Heart right ventricle (tissue), 16 donors: Measurements from ENCODE around the gene PADI1. TPM values are rescaled to one million over a fixed set of nuclear protein-coding genes. Genes with fewer than 3 reads are reported as not detected.

Source experiments
- ATAC-seq, 8 donors: fragments of 200-7000 bp; cut with Tn5 transposase; one replicate each; pipeline ENCODE4 v1.9.1; 2020; ENCODE audit warnings: mild to moderate bottlenecking in 8 of 8, moderate library complexity in 8 of 8, moderate number of reproducible peaks in 1 of 8
- DNase-seq, 2 donors: peaks; one replicate each; pipeline ENCODE4 v3.0.0-alpha.2; 2020
- H3K27ac ChIP-seq, 10 donors: fragments of 200-600 bp; sonication (generic) in 2 of 10; one replicate each; pipeline versions ENCODE4 v1.5.0 to v1.8.0; 2020 to 2022; ENCODE audit warnings: mild to moderate bottlenecking in 3 of 10
- H3K27me3 ChIP-seq, 7 donors: fragments of 200-600 bp; one replicate each; pipeline ENCODE4 v1.8.0; 2021 to 2022; ENCODE audit warnings: mild to moderate bottlenecking in 2 of 7
- H3K36me3 ChIP-seq, 9 donors: fragments of 200-600 bp; sonication (generic) in 1 of 9; one replicate each; pipeline versions ENCODE4 v1.5.0 to v1.8.0; 2020 to 2022; ENCODE audit warnings: mild to moderate bottlenecking in 2 of 9
- H3K4me1 ChIP-seq, 9 donors: fragments of 200-600 bp; sonication (generic) in 1 of 9; one replicate each; pipeline versions ENCODE4 v1.5.0 to v1.8.0; 2020 to 2022; ENCODE audit warnings: mild to moderate bottlenecking in 4 of 9
- H3K4me3 ChIP-seq, 10 donors: fragments of 200-600 bp; sonication (generic) in 2 of 10; one replicate each; pipeline versions ENCODE4 v1.5.0 to v1.8.0; 2020 to 2022; ENCODE audit warnings: mild to moderate bottlenecking in 7 of 10, moderate library complexity in 2 of 10
- H3K9me3 ChIP-seq, 11 donors: fragments of 200-600 bp in 10 of 11; sonication (generic) in 2 of 11; one replicate each; pipeline versions ENCODE4 v1.5.0 to v1.8.0; 2013 to 2022; ENCODE audit warnings: mild to moderate bottlenecking in 2 of 11, control low read depth in 1 of 11, moderate library complexity in 1 of 11
- CTCF ChIP-seq, 9 donors: fragments of 200-600 bp; sonication (generic) in 2 of 9; IDR thresholded peaks; one replicate each; pipeline versions ENCODE4 v1.5.0 to v1.8.0; 2021 to 2022; ENCODE audit warnings: antibody characterized with exemption in 9 of 9, mild to moderate bottlenecking in 5 of 9, moderate library complexity in 1 of 9
- WGBS, 2 donors: extraction: QIAGEN DNeasy Blood & Tissue Kit; methylation state at CpG; one replicate each; pipeline ENCODE4 v1.1.7; 2013; ENCODE audit warnings: inconsistent platforms in 1 of 2; 5-methylcytosine and 5-hydroxymethylcytosine counted together
- intact Hi-C, 10 donors: fragments of 100-400 bp; cut with DNase I; formaldehyde crosslinking; loops; one replicate each; pipeline versions ENCODE4 v1.11.1 to v1.14.2; 2022
- polyA plus RNA-seq, 2 donors: library from polyadenylated mRNA; stranded (reverse); fragments of 200-250 nt; gene quantifications; one replicate each; pipeline ENCODE4 v1.2.3, GENCODE V29; 2013
- total RNA-seq, 10 donors: library from RNA; stranded (reverse); fragmentation: NEBNext Ultra II Directional in 3 of 10; extraction: Animal tissue kit (Norgen Biotek cat#: 25700) in 3 of 10; gene quantifications; one replicate each; pipeline versions ENCODE4 v1.2.1 to v1.2.4, GENCODE V29; 2021 to 2023
- donor health status: Arrhythmogenic right ventricular cardiomyopathy.
- donor health status: ischemic (EF 13 %, LVEDD 7.1; RV severe dilation, severe dysfunction).
- donor health status: healthy with polysubstance abuse.
- donor health status: DM: no; HTN: yes; CAD: no.
- donor health status: DM: no; HTN: no; CAD: no.
- donor health status: ischemic (EF 25% LVEDD 6.9; RV normal size, moderate dysfunction).
- donor health status: ischemic (EF 25% LVEDD 5.7; RV mildly dilated, moderate dysfunction).
- donor health status: healthy.
- donor health status: DM: yes; HTN: yes; CAD: no.
- donor health status: Ischemic cardiomyopathy.
- donor health status: ischemic (EF 35%, LVEDD 5.7; RV mildly dilated, moderate dysfunction).
- donor health status: nonischemic (EF 11% LVEDD 7.7; RV severe dilation, severe dysfunction).
- donor health status: DM: yes; HTN: yes; CAD: no.
- donor health status: PGD.
- donor health status: ischemic (EF 29% LVEDD 5.4; RV normal size, mild dysfunction).
- donor health status: nonischemic (EF 23%, LVEDD 6.1; RV moderate dilation, normal function).

The PADI1 gene
- total and polyA plus RNA-seq, 12 donors = 0.01 TPM; not detected in 11

- Histone ChIP-seq H3K27ac (no peak overlapping the region), H3K36me3 (no peaks in the 10 kb centered on the region), H3K27me3 (peaks cover 0 to 61% (median 31%) of the 10 kb centered on the region in 7 donors), H3K9me3 (peaks cover 0 to 12% (median 0%) of the 10 kb centered on the region in 11 donors), H3K4me1 (no peaks in the 10 kb centered on the region), H3K4me3 (no peak overlapping the region)
- ATAC-seq (no peak), DNase-seq (no peak)
- intact Hi-C loops = no loop called here
- 69% methylated on average over 17 of the region's 17 CpGs for WGBS, 2 donors
- TF ChIP-seq CTCF (IDR thresholded peaks at IDR 0.05) = no peak
These were observed 11.5 kb upstream of the PADI1 start for GRCh38 chr1:17193222-17194132.

GRCh38 chr1:17194133-17194475 is 10.8 kb upstream of the PADI1 start:
- Histone ChIP-seq H3K4me3 (no peak overlapping the region), H3K9me3 (peaks cover 0 to 6% (median 0%) of the 10 kb centered on the region in 11 donors), H3K27me3 (peaks cover 0 to 67% (median 37%) of the 10 kb centered on the region in 7 donors), H3K27ac (no peak overlapping the region), H3K4me1 (no peaks in the 10 kb centered on the region), H3K36me3 (no peaks in the 10 kb centered on the region)
- ATAC-seq (no peak), DNase-seq (no peak)
- intact Hi-C loops = no loop called here
- TF ChIP-seq CTCF (IDR thresholded peaks at IDR 0.05) = no peak
- 64 to 70% methylated on average over 3 of the region's 3 CpGs for WGBS, 2 donors

- no peak for DNase-seq
- peaks cover 0 to 73% (median 45%) of the 10 kb centered on the region in 7 donors for H3K27me3 ChIP-seq
- no peak for TF ChIP-seq CTCF (IDR thresholded peaks at IDR 0.05)
- H3K4me3 ChIP-seq = no peak overlapping the region
- ATAC-seq = no peak
- no peak overlapping the region for H3K27ac ChIP-seq
- H3K4me1 ChIP-seq = no peaks in the 10 kb centered on the region
- WGBS, 2 donors = 51 to 62% methylated on average over 8 of the region's 8 CpGs
- H3K9me3 ChIP-seq = peaks cover 0 to 5% (median 0%) of the 10 kb centered on the region in 11 donors
- no peaks in the 10 kb centered on the region for H3K36me3 ChIP-seq
- intact Hi-C loops = no loop called here
These were observed 10.1 kb upstream of the PADI1 start for GRCh38 chr1:17194615-17195528.

GRCh38 chr1:17195731-17196130 is 9.2 kb upstream of the PADI1 start:
- ATAC-seq (no peak), DNase-seq (no peak)
- no peaks in the 10 kb centered on the region for H3K36me3 ChIP-seq
- H3K27me3 ChIP-seq = peaks cover 0 to 76% (median 40%) of the 10 kb centered on the region in 7 donors
- intact Hi-C loops = no loop called here
- H3K27ac ChIP-seq = no peak overlapping the region
- H3K4me1 ChIP-seq = no peaks in the 10 kb centered on the region
- no peak overlapping the region for H3K4me3 ChIP-seq
- peaks cover 0 to 5% (median 0%) of the 10 kb centered on the region in 11 donors for H3K9me3 ChIP-seq
- TF ChIP-seq CTCF (IDR thresholded peaks at IDR 0.05) = no peak
- WGBS, 2 donors = 71 to 82% methylated on average over 3 of the region's 3 CpGs
